ENCODE results near the gene ZNF827.

ZNF827 gene

GRCh38 chr4:145887241-145887991 lies 51.2 kb downstream of the ZNF827 start:
- no peak for DNase-seq

- no peak for DNase-seq
Observed at GRCh38 chr4:145886871-145887240, 51.8 kb downstream of the ZNF827 start.

GRCh38 chr4:145885666-145886065 lies 53.0 kb downstream of the ZNF827 start:
- no peak for DNase-seq

GRCh38 chr4:145884775-145885174 lies 53.8 kb downstream of the ZNF827 start:
- no peak for DNase-seq

- DNase-seq, result no peak
Observed at GRCh38 chr4:145883101-145883694, 55.4 kb downstream of the ZNF827 start.

- no peak for DNase-seq
Observed at GRCh38 chr4:145882604-145883003, 56.0 kb downstream of the ZNF827 start.

GRCh38 chr4:145881989-145882388 lies 56.6 kb downstream of the ZNF827 start:
- no peak for DNase-seq

- no peak for DNase-seq
Observed at GRCh38 chr4:145881576-145881975, 57.0 kb downstream of the ZNF827 start.

GRCh38 chr4:145880355-145880960 lies 58.2 kb downstream of the ZNF827 start:
- no peak for DNase-seq

- no peak for DNase-seq
Observed at GRCh38 chr4:145879598-145879997, 59.0 kb downstream of the ZNF827 start.

- DNase-seq, result no peak
Observed at GRCh38 chr4:145878501-145879435, 59.9 kb downstream of the ZNF827 start.

GRCh38 chr4:145876531-145877180 lies 62.0 kb downstream of the ZNF827 start:
- no peak for DNase-seq

GRCh38 chr4:145873901-145874300 lies 64.7 kb downstream of the ZNF827 start:
- DNase-seq, result no peak

- no peak for DNase-seq
Observed at GRCh38 chr4:145871209-145871608, 67.4 kb downstream of the ZNF827 start.

- no peak for DNase-seq
Observed at GRCh38 chr4:145870155-145871020, 68.2 kb downstream of the ZNF827 start.

GRCh38 chr4:145868637-145869409 lies 69.8 kb downstream of the ZNF827 start:
- DNase-seq, result no peak

GRCh38 chr4:145867406-145867805 lies 71.2 kb downstream of the ZNF827 start:
- DNase-seq, result no peak

- DNase-seq, result no peak
Observed at GRCh38 chr4:145866991-145867390, 71.6 kb downstream of the ZNF827 start.

- DNase-seq, result no peak
Observed at GRCh38 chr4:145865274-145865941, 73.2 kb downstream of the ZNF827 start.

GRCh38 chr4:145863191-145863590 lies 75.4 kb downstream of the ZNF827 start:
- no peak for DNase-seq

Measured in activated gamma-delta T cell treated with Interleukin-2 at 50 U/mL for 16 hours (primary cell).